ENCODE data around the gene STRIP1.
"Not testable (repeated sequence)": the region's sequence is repeated elsewhere in the genome, so short reads cannot be mapped to it uniquely, and the experiment has no call there.

Gene STRIP1

DNA sequence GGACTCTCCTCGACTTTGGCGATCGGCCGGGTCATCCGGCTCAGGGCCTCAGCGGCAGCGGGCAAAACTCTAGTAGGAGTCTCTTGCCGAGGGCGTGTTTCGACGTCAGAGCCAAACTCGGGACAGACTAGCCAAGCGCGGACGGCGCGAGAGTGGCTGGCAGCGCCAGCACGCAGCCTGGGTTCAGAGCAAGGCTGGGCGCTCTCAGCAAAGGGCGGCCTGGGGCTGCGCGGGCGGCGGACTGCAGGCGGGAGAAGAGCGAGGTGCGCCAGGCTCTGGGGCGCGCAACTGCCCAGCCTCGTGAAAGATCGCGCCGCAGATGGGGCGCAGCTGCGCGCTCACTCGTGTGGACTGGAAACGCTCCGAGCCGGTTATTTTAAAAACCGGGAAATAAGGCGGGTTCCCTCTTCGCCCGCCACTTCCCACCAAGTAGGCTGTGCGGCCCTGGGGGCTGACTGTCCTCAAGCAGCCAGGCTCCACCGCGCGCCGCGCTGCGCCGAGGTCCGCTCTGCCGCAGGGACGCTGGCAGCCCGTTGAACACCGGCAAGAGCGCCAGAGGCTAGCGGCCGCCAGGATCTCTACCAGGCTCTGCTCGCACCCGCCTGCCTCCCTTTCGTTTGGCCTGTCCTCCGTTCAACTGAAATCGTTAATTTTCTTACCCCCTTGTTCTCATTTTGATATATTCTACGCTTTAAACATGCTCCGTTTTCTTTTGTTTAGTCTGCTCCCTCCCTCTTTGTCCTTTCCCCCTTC lies 33.6 kb downstream of the STRIP1 start:
- in situ Hi-C loops (cut with HindIII; ENCODE audit: low sequenced_read_pairs), result no loop called here

DNA sequence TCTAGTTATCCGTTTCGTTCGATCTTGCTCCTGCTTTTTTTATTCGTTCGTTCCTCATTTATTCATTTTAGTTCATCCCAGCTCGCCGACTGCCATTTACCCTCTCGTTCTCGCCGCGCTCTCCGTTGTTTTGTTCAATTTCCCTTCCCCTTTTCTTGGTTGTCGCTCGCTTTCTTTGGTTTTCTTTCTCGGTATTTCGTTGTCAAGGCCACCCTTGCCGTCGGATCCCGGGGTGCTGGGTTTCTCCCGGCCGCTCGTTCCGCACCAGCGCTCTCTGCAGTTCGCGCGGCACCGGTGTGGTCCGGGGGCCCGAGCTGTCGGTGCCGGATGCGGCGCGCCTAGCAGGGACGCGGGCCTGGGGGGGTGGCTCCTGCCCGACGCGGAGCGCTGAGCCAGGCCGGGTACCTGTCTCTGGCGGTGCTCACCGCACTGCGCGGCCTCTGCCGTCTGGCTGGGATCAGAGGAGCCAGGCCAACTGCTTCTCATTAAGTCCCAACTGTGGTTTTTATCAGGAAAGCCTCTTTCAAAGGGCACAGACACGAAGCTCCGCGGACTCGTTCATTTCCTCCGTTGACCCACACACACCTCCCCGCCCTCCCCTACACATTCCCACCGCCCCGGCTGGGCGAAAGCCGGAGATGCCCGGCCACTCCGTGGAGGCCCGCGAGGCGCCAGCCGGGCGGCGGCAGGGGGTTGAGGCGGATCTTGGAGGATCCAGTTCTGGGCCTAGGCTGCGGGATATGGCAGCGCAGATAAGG lies 34.4 kb downstream of the STRIP1 start:
- in situ Hi-C loops (cut with HindIII; ENCODE audit: low sequenced_read_pairs), result no loop called here

DNA sequence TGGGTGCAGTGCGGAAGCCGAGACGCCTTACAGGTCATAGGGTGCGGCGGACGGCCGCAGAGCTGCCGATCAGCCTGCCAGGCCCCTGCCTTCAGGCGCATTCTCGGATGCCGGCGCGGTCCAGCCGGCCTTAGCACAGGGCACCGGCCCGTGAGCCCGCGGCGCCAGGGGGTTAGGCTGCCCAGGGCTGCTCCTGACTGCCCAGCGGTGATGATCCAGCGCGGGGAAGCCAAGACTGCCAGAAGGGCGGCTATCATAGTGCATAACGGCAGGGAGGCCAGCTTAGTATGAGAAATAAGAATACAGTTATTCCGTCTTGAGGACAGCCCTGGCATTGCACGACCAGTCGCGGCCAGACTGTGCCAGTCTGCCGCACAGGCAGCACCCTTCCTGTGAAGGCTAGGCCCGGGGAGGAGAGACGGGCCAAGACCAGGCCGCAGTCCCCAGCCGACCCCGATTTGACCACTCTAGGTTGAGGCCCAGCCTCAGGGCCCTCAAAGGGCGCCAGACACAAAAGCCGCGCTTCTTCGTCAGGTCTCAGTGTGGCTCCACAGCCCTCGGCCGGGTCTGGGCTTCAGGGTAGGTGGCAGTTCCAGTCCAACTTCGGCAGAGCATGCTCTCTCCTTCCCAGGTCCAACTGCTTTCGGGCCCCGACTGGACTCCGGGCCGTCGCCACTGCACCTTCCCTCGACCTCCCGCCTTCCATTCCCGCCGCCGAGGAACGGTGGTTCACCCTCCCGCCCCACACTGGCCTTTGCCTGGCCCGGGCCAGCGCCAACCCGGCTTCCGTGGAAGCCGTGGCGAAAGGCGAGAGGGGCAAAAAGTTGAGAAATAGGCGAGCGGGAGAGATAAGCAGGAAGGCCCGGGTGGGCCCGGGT lies 35.2 kb downstream of the STRIP1 start:
- in situ Hi-C loops (cut with HindIII; ENCODE audit: low sequenced_read_pairs), result no loop called here

DNA sequence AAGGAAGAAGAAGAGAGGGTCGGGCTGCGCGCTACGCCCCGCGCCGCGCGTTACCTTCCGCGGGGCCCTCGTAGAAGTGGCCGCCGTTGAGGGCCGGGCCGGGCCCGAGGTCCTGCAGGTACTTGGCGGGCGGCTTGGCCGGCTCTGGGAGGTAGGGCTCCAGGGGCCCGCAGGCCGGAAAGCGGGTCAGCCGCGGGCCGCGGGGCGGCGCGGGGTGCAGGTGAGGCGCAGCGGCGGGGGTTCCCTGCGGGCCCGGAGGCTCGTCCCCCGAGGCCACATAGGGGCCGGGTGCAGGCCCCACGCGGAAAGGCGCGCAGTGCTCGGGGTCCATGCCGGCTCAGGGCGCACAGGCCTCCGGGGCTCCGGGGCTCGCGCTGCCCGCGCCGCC lies 35.9 kb downstream of the STRIP1 start:
- in situ Hi-C loops (cut with HindIII; ENCODE audit: low sequenced_read_pairs), result no loop called here

DNA sequence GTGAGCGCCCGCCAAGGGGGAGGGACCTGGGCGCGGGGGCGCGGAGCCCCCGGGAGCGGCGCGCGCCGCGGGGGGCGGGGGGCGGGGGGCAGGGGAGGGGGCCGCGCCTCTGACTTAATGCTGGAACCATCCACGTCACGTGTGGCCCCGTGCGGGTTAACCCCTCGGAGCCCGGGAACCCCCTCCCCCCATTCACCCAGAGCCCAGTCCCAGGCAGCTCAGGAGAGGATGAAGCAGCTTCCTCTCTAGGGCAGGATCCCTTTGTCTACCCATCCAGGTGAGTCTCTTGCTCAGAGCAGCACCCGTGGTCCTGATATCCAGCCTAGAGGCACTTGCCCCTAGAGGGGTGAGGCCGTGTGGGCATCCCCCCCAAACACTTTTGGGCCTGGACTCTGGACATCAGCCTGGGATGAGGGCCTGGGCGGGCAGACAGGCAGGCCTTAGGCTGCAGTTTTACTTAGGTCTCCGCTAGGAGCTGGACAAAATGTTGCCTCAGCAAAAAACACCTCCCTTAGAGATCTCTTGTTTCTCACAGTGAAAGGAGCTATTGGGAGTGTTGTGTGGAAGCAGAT lies 36.3 kb downstream of the STRIP1 start, which contains the start of gene ALX3:
Gene ALX3, minus strand, starts transcription at position 2 of the 572 bp plus-strand sequence. CDS start 60 bp downstream, outside the sequence.
- in situ Hi-C loops (cut with HindIII; ENCODE audit: low sequenced_read_pairs), result no loop called here

DNA sequence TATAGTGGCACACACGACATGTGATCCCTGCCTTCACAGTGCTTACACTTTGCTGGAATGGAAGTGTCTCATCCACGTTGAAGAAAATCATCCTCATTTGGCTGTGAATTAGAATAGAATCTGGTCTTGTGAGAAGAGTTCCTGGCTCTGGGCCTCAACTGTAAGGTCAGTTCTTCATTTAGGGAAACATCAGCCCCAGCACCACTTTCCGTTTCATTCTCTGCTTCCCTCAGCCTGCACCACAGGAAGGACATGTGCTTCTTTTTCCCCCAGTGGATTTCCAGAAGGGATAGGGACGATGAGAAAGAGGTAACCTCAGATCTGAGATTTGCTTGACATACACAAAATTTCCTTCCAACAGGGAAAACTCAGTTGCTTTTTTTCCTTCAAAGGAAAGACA lies 39.7 kb downstream of the STRIP1 start:
- in situ Hi-C loops (cut with HindIII; ENCODE audit: low sequenced_read_pairs), result no loop called here

DNA sequence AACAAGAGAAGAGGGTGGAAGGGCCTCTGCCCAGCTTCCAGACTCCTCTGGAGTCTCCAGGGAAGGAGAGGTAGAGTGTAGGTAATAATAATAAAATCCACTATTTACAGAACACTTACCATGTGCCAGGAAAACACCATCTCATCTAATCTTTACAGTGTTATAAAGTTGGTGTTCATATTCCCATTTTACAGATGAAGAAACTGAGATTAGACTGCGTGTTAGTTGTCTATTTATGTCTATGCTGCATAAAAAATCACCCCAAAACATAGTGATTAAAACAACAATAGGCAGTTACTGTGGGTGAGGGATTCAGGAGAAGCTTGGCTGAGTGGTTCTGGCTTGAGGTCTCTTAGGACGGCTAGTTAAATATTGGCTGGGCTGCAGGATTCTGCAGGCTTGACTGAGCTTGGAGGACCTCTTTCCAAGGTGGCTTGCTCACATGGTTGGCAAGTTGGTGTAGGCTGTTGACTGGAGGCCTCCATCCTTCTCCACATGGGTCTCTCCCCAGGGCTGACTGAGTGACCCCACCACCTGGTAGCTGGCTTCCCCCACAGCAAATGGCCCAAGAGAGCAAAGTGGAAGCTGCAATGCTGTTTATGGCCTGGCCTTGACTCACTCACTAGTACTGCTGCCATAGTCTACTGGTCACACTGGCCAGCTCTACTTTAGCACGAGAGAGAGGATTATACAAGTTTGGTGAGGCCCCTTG lies 42.5 kb downstream of the STRIP1 start:
- in situ Hi-C loops (cut with HindIII; ENCODE audit: low sequenced_read_pairs), result no loop called here

DNA sequence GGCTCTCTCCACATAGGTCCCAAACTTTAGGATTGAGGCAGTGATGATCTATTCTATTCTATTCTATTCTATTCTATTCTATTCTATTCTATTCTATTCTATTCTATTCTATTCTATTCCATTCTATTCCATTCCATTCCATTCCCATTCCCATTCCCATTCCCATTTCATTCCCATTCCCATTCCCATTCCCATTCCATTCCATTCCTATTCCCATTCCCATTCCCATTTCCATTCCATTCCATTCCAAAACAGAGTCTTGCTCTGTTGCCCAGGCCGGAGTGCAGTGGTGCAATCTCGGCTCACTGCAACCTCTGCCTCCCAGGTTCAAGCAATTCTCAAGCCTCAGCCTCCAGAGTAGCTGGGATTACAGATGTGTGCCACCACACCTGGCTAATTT lies 45.6 kb downstream of the STRIP1 start:
- in situ Hi-C loops (cut with HindIII; ENCODE audit: low sequenced_read_pairs), result not testable (repeated sequence)

DNA sequence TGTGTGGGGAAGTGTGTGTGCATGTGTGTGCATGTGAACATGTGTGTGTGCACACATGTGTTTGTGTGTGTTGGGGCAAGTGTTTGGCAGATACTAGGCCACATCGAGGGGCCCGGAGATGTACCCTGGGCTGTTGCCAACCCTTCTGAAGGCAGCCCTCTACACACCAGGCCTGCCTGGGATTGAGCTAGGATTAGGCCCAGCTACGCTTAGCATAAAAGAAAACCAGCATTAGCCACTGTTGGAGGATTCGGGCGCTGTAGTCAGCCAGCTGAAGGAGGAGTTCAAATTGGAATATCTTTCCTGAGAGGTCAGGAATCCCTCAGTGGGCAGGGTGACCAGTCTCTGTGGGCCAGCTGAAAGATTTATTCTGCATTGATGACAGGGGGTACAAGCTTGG lies 46.6 kb downstream of the STRIP1 start:
- in situ Hi-C loops (cut with HindIII; ENCODE audit: low sequenced_read_pairs), result no loop called here

DNA sequence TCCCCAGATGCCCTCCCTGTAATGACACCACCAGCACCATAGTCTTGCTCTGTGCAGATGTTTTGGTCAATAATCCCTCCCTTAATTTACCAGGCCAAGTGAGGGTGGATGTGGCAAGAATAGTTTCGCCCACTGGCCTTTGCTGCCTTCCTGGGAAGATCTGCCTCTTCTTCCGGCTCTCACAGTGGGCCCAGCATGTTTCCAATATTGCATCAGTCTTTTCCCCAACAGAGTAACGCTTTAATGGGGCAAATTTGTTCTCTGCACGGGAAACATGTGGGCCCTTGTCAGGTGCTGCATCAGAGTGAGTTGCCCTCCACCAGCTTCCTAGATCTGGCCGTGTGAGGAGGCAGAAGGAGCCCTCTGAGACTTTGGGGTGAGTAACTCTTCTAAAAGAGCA lies 48.1 kb downstream of the STRIP1 start:
- in situ Hi-C loops (cut with HindIII; ENCODE audit: low sequenced_read_pairs), result no loop called here

DNA sequence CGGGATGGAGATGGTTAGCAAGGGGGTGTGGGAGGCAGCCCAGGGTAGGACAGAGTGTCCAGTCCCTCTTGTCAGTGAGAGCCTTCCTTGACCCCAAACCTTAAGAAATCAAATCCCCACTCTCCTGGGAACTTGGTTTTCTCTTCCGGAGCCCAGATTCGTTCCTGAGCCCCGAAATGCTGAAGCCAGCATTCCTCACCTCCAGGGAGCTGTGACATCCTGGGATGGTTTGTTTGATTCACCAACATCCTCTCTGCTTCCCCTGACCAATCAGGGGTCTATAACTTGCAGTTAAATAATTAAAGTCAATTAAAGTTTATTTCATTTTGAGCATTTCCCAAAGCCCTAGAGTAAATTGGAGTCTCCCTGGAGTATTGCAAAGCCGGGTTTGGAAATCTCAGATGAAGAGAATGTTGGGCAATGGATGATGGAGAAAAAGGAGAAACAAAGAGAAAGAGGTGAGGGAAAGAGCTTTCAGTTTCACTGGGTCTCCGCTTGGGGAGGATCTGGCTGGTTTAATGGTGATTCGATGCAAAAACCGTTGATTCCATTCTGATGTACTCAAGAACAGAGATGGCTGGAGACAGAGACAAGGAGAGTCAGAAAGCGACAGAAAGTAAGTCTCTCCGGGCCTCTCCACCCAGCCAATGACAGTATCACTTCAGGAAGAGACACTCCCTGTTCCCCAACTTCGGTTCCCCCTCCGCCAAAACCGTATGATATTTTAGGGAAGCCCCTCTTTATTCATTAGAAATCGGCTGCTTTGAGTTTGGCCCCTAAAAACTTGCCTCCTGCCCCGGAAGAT lies 48.8 kb downstream of the STRIP1 start:
- in situ Hi-C loops (cut with HindIII; ENCODE audit: low sequenced_read_pairs), result no loop called here

DNA sequence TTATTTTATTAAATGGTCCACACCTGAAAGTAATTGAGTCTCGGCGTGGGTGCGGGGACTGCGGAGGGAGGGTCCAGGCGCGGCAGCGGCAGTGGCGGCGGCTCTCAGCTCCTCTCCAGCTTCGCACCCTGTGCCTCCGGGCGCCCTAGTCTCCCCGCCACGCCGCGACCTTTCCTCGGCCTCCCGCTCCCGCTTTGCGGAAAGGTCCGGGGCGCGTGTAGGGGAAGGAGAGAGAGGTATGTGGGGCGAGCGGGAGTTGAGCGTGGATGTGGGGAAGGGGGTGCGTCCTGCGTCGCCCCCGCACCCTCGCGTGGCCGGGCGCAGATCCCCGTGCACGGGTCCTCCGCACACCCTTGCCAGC lies 49.4 kb downstream of the STRIP1 start:
- in situ Hi-C loops (cut with HindIII; ENCODE audit: low sequenced_read_pairs), result no loop called here

DNA sequence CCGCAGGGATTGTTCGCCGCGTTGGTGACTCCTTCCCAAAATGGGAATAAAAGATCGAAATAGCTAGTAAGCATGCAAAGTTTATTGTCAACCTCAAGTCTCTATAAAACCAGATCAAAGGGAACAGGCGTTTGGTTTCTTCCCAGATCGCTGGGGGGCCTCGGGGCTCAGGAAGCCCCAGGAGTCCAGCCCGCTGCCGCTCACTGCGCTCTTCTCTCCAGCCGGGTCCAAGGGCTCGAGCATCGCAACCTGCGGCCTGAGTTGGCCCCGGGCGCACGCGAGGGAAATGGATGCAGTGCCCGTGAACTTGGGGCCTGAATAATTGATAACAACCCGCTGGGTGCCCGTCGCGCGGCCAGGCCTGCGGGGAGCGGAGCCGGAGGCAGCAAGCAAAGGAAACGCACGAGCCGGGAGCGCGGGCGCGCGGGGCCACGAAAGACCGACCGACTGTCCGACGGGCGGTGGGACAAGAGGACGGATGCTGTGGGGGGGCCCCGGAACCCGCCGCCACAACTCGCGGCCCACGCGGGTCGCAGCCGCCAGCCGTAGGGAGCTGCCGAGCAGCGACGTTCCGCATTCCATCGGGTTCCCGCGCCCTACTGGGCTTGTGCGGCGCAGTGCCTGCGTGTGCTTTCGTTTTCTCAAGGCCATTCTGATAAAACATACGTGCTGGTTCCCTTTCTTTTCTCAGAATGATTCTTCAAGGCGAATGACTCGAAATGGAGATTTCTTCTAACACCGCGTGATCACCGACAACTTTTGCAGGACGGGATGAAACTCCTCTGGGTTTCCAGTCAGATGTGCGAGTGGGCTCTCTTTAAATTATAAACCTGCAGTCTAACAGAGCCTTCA lies 50.0 kb downstream of the STRIP1 start:
- in situ Hi-C loops (cut with HindIII; ENCODE audit: low sequenced_read_pairs), result no loop called here

DNA sequence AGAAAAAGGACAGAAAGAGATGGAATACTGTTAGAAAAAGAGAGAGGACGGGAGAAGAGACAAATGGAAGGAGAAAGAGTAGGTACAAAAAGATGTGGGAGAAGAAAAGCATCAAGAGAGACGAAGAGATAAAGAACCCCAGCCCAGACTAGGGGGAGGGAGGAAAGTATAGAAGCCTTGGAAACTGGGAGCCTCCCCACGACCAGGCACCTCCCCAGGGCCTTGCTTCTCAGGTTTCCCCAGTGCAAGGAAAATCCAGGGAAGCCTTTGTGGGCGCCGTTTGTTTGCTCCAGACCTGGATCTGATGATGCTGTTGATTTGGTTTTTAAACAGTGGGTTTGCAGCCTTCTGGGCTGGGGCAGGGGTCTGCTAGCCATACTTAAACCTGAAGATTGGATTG lies 51.2 kb downstream of the STRIP1 start:
- in situ Hi-C loops (cut with HindIII; ENCODE audit: low sequenced_read_pairs), result no loop called here

DNA sequence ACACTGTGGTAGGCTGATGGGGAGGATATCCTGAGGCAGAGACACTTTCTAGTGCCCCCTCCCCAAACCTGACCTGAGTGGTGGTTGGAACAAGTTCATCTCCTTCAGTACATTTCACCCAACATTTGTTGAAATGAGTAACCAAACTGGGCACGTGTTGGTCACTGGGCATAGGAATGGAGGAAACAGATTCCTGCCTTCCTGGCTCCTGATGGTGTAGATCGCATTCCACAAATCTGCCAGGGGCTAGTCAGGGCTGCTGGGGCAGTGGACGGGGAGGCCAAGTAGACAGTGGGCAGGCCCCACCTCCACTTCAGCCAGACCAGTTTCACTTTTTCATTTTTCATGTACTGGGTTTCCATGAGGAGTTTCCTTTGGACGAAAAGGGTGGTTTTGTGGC lies 52.5 kb downstream of the STRIP1 start:
- in situ Hi-C loops (cut with HindIII; ENCODE audit: low sequenced_read_pairs), result no loop called here

DNA sequence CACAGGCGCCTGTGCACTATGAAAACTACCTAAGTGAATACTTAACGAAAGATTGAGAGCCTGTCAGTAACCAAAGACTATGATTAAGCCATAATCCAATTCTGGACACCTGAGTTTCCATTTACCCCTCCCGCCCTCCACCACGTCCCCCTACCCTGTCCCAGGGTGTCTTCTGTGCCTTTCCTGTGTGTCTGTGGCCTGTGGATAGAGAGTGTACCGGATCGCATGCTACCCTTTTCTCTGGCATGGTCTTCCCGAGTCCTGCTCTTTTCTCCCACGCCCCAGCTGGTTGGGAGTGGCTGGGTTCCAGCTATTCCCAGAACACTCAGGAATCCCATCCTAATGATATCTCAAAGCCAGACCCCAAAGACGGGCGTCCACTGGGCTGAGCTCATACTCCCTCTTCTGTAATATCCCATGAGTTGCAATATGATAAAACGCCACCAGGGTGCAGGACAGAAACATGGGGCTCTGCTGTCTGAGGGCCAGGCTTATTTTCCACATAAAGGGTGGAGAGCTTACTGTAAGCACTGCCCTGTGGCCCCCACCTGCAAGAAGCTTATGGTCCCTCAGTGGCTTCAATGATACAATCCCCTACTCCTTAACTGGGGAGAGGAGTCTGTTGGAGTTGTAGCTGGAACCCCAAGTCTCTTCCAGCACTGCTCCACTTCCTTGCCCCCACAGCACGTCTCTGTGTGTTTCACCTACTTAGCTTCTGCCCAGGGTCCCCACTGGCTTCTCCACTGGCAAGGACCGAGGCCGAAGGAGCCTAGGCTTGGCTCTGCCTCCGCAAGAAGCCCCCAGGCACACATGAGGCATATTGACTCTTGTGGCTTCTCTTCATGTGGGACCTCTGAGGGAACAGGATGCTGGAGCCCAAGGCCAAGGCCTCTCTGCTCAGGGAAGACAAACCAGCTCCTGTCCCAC lies 53.7 kb downstream of the STRIP1 start:
- in situ Hi-C loops (cut with HindIII; ENCODE audit: low sequenced_read_pairs), result no loop called here

DNA sequence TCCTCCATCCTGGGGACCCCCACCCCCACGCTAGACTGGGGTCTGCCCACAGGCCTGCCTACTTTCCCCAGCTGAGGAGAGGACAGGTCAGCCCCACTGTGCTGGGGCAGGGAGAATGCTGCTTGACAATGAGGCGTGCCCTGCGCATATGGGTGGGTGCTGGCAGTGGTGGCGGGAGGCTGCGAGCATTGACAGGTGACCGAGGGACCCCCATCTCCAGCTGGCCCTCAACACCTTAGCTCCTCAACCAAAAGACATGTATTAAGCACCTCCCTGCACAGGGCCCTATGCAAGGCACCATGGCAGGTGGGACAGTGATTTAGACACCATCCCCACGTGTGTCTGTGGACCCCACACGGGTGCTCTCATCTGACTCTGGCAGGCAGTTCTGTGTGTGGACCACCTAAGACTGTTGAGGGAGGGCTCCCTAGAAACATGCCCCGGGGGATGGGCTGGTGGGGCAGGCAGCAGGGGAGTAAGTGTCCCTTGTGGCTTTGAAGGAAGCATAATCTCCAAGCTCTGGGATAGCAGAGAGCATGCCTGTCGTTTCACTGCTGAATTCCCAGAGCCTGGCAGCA lies 54.4 kb downstream of the STRIP1 start:
- in situ Hi-C loops (cut with HindIII; ENCODE audit: low sequenced_read_pairs), result no loop called here

All from DLD1 (cell line).